T-helper 1 cell treated with Interleukin-12 subunit alpha and Interleukin-12 subunit beta and Interleukin-4 antibody, amounts not matched to agents 30 ng/mL and 1 ng/mL, for 36 hours (primary cell): Measurements from ENCODE around the gene AQP12A. TPM values are rescaled to one million over a fixed set of nuclear protein-coding genes. Genes with fewer than 3 reads are reported as not detected.
"Not testable (repeated sequence)": the region's sequence is repeated elsewhere in the genome, so short reads cannot be mapped to it uniquely, and the experiment has no call there.

Source experiments
- intact Hi-C: fragments of 100-400 bp; cut with micrococcal nuclease; formaldehyde crosslinking; loops from one replicate; pipeline ENCODE4 v1.15.1; 2024
- total RNA-seq: library from RNA; stranded (reverse); gene quantifications from 2 replicates; pipeline ENCODE4 v1.2.3, GENCODE V29; 2022

The AQP12A gene
- not detected in 2 replicates for total RNA-seq

- intact Hi-C loops = not testable (repeated sequence)
Observed at GRCh38 chr2:240691631-240692420, at the start of gene AQP12A. Gene AQP12A (plus strand): TSS chr2:240691866. CDS start chr2:240691914, 48 bp downstream.

GRCh38 chr2:240642061-240642805 is 49.4 kb upstream of the AQP12A start:
- intact Hi-C loops = no loop called here

- intact Hi-C loops = no loop called here
Observed at GRCh38 chr2:240642806-240643092, 48.9 kb upstream of the AQP12A start.

- intact Hi-C loops = no loop called here
Observed at GRCh38 chr2:240643093-240643810, 48.4 kb upstream of the AQP12A start.

- intact Hi-C loops = no loop called here
Observed at GRCh38 chr2:240643811-240644150, 47.9 kb upstream of the AQP12A start.

- intact Hi-C loops = no loop called here
Observed at GRCh38 chr2:240644171-240644651, 47.5 kb upstream of the AQP12A start.

GRCh38 chr2:240644859-240645301 is 46.8 kb upstream of the AQP12A start:
- intact Hi-C loops = no loop called here

- intact Hi-C loops = no loop called here
Observed at GRCh38 chr2:240645346-240645745, 46.3 kb upstream of the AQP12A start.

- intact Hi-C loops = no loop called here
Observed at GRCh38 chr2:240645801-240646175, 45.9 kb upstream of the AQP12A start.

GRCh38 chr2:240646176-240646899 is 45.3 kb upstream of the AQP12A start:
- intact Hi-C loops = no loop called here

- intact Hi-C loops = no loop called here
Observed at GRCh38 chr2:240646900-240647502, 44.7 kb upstream of the AQP12A start.

- intact Hi-C loops = no loop called here
Observed at GRCh38 chr2:240647503-240648154, 44.0 kb upstream of the AQP12A start.

GRCh38 chr2:240648155-240648649 is 43.5 kb upstream of the AQP12A start:
- intact Hi-C loops = no loop called here

GRCh38 chr2:240648650-240649275 is 42.9 kb upstream of the AQP12A start:
- intact Hi-C loops = no loop called here

GRCh38 chr2:240649331-240649730 is 42.3 kb upstream of the AQP12A start:
- intact Hi-C loops = no loop called here

GRCh38 chr2:240650254-240650965 is 41.3 kb upstream of the AQP12A start:
- intact Hi-C loops = no loop called here

- intact Hi-C loops = no loop called here
Observed at GRCh38 chr2:240651185-240651584, 40.5 kb upstream of the AQP12A start.

- intact Hi-C loops = no loop called here
Observed at GRCh38 chr2:240655931-240656886, 35.5 kb upstream of the AQP12A start.
